ENCODE data around the gene GJC3.

- TF ChIP-seq CTCF (IDR thresholded peaks at IDR 0.05) (no peak), POLR2A (IDR thresholded peaks at IDR 0.05) (no peak), POLR2AphosphoS5 (IDR thresholded peaks at IDR 0.05) (no peak)
Measured at GRCh38 chr7:99929730-99930053, 272 bp upstream of the GJC3 start.
